ENCODE measurements around the gene RAB11FIP2. TPM values are rescaled to one million over a fixed set of nuclear protein-coding genes. Genes with fewer than 3 reads are reported as not detected.
A peak's percentile ranks its signal among the peaks of the same experiment; 100 is the strongest.

Gene RAB11FIP2
- total and polyA plus RNA-seq, 2 of the 4 experiments (the other 2 are of a cell fraction): 3.6 to 16.1 TPM

DNA sequence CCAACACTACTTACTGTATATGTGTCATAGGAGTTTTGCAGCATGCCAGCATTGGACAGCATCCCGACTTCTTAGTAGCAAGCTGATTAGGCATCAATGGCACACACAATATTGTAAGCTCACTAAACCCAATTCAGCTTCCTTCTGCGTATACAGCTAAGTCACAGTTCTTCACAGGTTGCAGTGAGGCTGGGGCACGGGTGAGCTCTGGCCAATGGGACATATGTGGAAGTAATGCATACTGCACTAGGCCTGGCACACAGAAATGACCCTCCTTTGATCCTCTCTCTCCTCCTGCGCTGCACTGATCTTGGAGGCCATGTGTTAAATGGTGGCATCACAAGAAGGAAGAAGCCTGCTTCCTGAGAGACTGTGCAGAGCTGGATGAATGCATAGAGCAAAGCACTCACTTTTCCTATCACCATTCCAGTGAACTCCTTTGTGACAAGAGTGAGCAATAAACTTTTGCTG, 11.9 kb downstream of the RAB11FIP2 start:
- no peak overlapping the region for H2AK5ac ChIP-seq (ENCODE audit: low read depth, low read length)
- no peak overlapping the region for H2AFZ ChIP-seq (replicated peaks; ENCODE audit: low read length, poor library complexity)
- H2BK15ac ChIP-seq (ENCODE audit: low read depth, low read length): no peak overlapping the region
- peaks cover under 1 to 11% of the 10 kb centered on the region in 2 experiments; a peak in 2 of 4 replicates for H3K79me1 ChIP-seq (ENCODE audit: low read depth in 1 of 2, low read length in 2 of 2)
- no peak overlapping the region for H3K4me3 ChIP-seq (ENCODE audit: insufficient read depth, low read depth, low read length)
- H3K4ac ChIP-seq (ENCODE audit: low read depth, low read length): no peak overlapping the region
- no peak overlapping the region for H2BK120ac ChIP-seq (ENCODE audit: low read depth, low read length)
- no peak overlapping the region for H4K8ac ChIP-seq (ENCODE audit: low read depth in 2 of 2, low read length in 2 of 2)
- no peaks in the 10 kb centered on the region for H4K20me1 ChIP-seq (ENCODE audit: insufficient read depth, low read length)
- WGBS, 2 experiments (ENCODE audit: extremely low coverage in 2 of 2, insufficient read length in 1 of 2): no CpG with 5 or more reads among the region's 4 CpGs
- H3K23ac ChIP-seq (ENCODE audit: low read depth, low read length): no peak overlapping the region
- peak; percentile 46 for DNase-seq
- BruUV-seq (replicated peaks): no TSS peak
- no peak overlapping the region for H2BK5ac ChIP-seq (ENCODE audit: low read depth, low read length, poor library complexity, severe bottlenecking)
- no peak overlapping the region for H2BK20ac ChIP-seq (ENCODE audit: low read depth, low read length)
- H3K27ac ChIP-seq (ENCODE audit: insufficient read depth, low read length): no peak overlapping the region
- TF ChIP-seq MAFK (IDR thresholded peaks at IDR 0.05; ENCODE audit: low read depth, low read length): no peak
- TF ChIP-seq RCOR1 (IDR thresholded peaks at IDR 0.05; ENCODE audit: insufficient replicate concordance, low read length): no peak
- no peak for TF ChIP-seq MAZ (IDR thresholded peaks at IDR 0.05; ENCODE audit: borderline replicate concordance, low read depth, low read length)
- TF ChIP-seq, protein P1, sequence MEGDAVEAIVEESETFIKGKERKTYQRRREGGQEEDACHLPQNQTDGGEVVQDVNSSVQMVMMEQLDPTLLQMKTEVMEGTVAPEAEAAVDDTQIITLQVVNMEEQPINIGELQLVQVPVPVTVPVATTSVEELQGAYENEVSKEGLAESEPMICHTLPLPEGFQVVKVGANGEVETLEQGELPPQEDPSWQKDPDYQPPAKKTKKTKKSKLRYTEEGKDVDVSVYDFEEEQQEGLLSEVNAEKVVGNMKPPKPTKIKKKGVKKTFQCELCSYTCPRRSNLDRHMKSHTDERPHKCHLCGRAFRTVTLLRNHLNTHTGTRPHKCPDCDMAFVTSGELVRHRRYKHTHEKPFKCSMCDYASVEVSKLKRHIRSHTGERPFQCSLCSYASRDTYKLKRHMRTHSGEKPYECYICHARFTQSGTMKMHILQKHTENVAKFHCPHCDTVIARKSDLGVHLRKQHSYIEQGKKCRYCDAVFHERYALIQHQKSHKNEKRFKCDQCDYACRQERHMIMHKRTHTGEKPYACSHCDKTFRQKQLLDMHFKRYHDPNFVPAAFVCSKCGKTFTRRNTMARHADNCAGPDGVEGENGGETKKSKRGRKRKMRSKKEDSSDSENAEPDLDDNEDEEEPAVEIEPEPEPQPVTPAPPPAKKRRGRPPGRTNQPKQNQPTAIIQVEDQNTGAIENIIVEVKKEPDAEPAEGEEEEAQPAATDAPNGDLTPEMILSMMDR (conservative IDR thresholded peaks at IDR 0.05; ENCODE audit: low read depth, low read length): no peak
- TF ChIP-seq CEBPB (IDR thresholded peaks at IDR 0.05; ENCODE audit: low read depth, low read length): no peak
- no peak for TF ChIP-seq CHD1 (IDR thresholded peaks at IDR 0.05; ENCODE audit: low read depth, low read length)
- no peak overlapping the region for H3K18ac ChIP-seq (ENCODE audit: low read depth, low read length)
- ChIA-PET CTCF (no interaction called here), POLR2A (ENCODE audit: unreplicated experiment) (no interaction called here)
- no peak overlapping the region for H4K91ac ChIP-seq (ENCODE audit: insufficient read depth, low read depth, low read length)
- no peak overlapping the region for H2AK9ac ChIP-seq (replicated peaks; ENCODE audit: low read depth, low read length, poor library complexity)
- H3K56ac ChIP-seq (ENCODE audit: extremely low read depth, insufficient read depth, low read length): no peak overlapping the region
- no peaks in the 10 kb centered on the region for H3K27me3 ChIP-seq (ENCODE audit: control insufficient read depth, insufficient read depth, low read length)
- H3K9me3 ChIP-seq (ENCODE audit: control insufficient read depth, insufficient read depth, low read length): no peaks in the 10 kb centered on the region
- no peak overlapping the region for H3K4me2 ChIP-seq (ENCODE audit: low read depth, low read length)
- dilution Hi-C loops (cut with HindIII; ENCODE audit: low sequenced_read_pairs, unreplicated experiment) (no loop called here), in situ Hi-C loops (cut with MboI; ENCODE audit: low sequenced_read_pairs) (no loop called here), intact Hi-C loops (cut with micrococcal nuclease) (no loop called here)
- no peak overlapping the region for H3K14ac ChIP-seq (replicated peaks; ENCODE audit: low read depth, low read length)
- peaks cover 4% of the 10 kb centered on the region; the same call in 1 of the 2 replicates for H3K9me1 ChIP-seq (ENCODE audit: insufficient read depth, low read length)
- H3K36me3 ChIP-seq (ENCODE audit: control insufficient read depth, insufficient read depth, low read length): 0 out of 2 replicates have a peak, but pooled peaks cover 2% of the 10 kb centered on the region
- H3K4me1 ChIP-seq (ENCODE audit: control insufficient read depth, insufficient read depth, low read length): no peaks in the 10 kb centered on the region; the same call in 1 of the 2 replicates
- H3K9ac ChIP-seq (ENCODE audit: low read depth, low read length): no peak overlapping the region
- no peak for ATAC-seq (ENCODE audit: low read depth)
- H4K5ac ChIP-seq (ENCODE audit: low read depth, low read length): no peak overlapping the region
